Lower lobe of right lung (tissue), 2 donors: Measurements from ENCODE around the gene STOX2. TPM values are rescaled to one million over a fixed set of nuclear protein-coding genes. Genes with fewer than 3 reads are reported as not detected.

ENCODE experiments used
- ATAC-seq, 2 donors: fragments of 200-7000 bp; cut with Tn5 transposase; one replicate each; pipeline ENCODE4 v1.9.1; 2020 to 2022; ENCODE audit warnings: mild to moderate bottlenecking in 2 of 2, moderate library complexity in 2 of 2
- DNase-seq: peaks from one replicate; pipeline ENCODE4 v3.0.0-alpha.2; 2020
- H3K27ac ChIP-seq: fragments of 200-600 bp; one replicate; pipeline ENCODE4 v1.8.0; 2022
- H3K27me3 ChIP-seq: fragments of 200-600 bp; one replicate; pipeline ENCODE4 v1.8.0; 2022; ENCODE audit warnings: low read depth
- H3K36me3 ChIP-seq: fragments of 200-600 bp; one replicate; pipeline ENCODE4 v1.8.0; 2022; ENCODE audit warnings: mild to moderate bottlenecking
- H3K4me1 ChIP-seq: fragments of 200-600 bp; one replicate; pipeline ENCODE4 v1.8.0; 2022
- H3K4me3 ChIP-seq: fragments of 200-600 bp; one replicate; pipeline ENCODE4 v1.8.0; 2022; ENCODE audit warnings: mild to moderate bottlenecking
- H3K9me3 ChIP-seq: fragments of 200-600 bp; one replicate; pipeline ENCODE4 v1.8.0; 2022
- CTCF ChIP-seq: fragments of 200-600 bp; IDR thresholded peaks from one replicate; pipeline ENCODE4 v1.8.0; 2022; ENCODE audit warnings: antibody characterized with exemption, mild to moderate bottlenecking
- intact Hi-C: fragments of 100-400 bp; cut with DNase I; formaldehyde crosslinking; loops from one replicate; pipeline ENCODE4 v1.11.0; 2022
- total RNA-seq: library from RNA; stranded (reverse); fragmentation: NEBNext Ultra II Directional; extraction: Animal tissue kit (Norgen Biotek cat#: 25700); gene quantifications from one replicate; pipeline ENCODE4 v1.2.1, GENCODE V29; 2021
- donor health status: DM: no; HTN: yes; CAD: no; lungs with severe emphysema.

The STOX2 gene
- total RNA-seq, 1 donor from 2014 or later: 12.8 TPM

DNA sequence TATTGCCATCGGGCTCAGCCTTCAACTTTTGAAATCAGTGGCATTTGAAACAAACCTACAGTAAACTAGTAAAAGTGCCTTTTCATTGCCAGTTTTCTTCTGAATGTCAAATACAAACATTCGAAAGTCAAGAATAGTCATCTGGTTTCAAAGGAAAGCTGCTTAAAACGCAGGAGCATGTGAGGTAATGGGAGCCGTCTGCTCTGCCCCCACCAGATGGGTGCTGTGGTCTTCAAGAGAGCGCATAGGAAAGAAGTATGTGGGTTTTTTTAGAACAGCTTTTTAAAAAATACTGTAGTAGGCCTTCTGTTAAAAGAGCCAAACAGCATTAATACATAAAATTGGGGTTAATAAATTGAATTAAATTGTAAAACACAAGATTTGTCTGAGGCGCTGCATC, 88.6 kb downstream of the STOX2 start:
- intact Hi-C loops: no loop called here
- DNase-seq (no peak), ATAC-seq (no peak)
- H3K4me1 ChIP-seq: peaks cover 3% of the 10 kb centered on the region
- no peaks in the 10 kb centered on the region for H3K9me3 ChIP-seq
- H3K4me3 ChIP-seq: no peak overlapping the region
- H3K27me3 ChIP-seq: no peaks in the 10 kb centered on the region
- TF ChIP-seq CTCF: no peak
- H3K36me3 ChIP-seq: no peaks in the 10 kb centered on the region
- no peak overlapping the region for H3K27ac ChIP-seq

- ATAC-seq (no peak), DNase-seq (no peak)
- Histone ChIP-seq H3K27me3 (no peaks in the 10 kb centered on the region), H3K36me3 (no peaks in the 10 kb centered on the region), H3K4me1 (no peaks in the 10 kb centered on the region), H3K9me3 (no peaks in the 10 kb centered on the region), H3K27ac (no peak overlapping the region), H3K4me3 (no peak overlapping the region)
- TF ChIP-seq CTCF: no peak
- intact Hi-C loops: no loop called here
Measured at GRCh38 chr4:183995570-183995969, 90.5 kb downstream of the STOX2 start.

DNA sequence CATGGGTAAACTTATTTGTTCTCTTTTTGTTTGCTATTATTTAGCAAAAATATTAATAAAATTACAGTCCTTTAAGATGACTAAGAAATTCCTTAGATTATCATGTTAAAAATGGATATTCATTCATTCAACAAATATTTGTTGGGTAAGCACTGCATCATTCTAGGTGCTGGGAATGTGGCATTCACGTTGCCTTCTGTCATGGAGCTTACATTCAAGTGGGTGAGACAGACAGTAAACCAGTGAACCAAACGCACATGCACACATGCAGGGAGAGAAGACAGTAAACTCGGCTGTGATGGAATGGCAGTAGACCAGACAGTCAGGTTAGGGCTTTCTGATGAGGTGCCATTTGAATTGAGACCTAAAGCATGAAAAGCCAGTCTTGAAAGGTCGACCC, 91.8 kb downstream of the STOX2 start:
- intact Hi-C loops: no loop called here
- no peak for ATAC-seq
- TF ChIP-seq CTCF: no peak

DNA sequence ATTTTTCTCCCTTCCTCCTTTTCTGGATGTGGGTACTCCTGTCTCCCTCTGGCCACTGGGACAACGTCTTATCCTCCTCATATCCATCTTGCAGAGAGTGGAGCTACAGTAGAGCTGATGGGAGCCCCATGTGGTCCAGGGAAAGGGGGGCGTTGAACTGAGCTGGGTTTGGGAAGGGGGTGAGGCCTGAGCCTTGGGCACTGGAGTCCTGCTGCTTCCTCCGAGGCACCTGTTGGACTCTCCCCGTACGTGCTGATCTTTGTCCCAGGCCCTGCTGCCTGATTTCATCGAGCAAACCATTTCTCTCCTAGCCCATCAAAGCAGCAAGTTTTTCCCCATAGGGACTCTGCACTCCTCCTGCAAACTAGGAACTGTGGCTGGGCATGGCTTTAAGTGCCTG, 94.3 kb downstream of the STOX2 start:
- no peaks in the 10 kb centered on the region for H3K4me1 ChIP-seq
- DNase-seq: no peak
- intact Hi-C loops: no loop called here
- no peaks in the 10 kb centered on the region for H3K27me3 ChIP-seq
- no peak overlapping the region for H3K4me3 ChIP-seq
- ATAC-seq: no peak
- H3K36me3 ChIP-seq: no peaks in the 10 kb centered on the region
- H3K27ac ChIP-seq: no peak overlapping the region
- H3K9me3 ChIP-seq: no peaks in the 10 kb centered on the region
- no peak for TF ChIP-seq CTCF

More for the DNA sequence above, 91.8 kb downstream of the STOX2 start:
- Histone ChIP-seq H3K4me3 (no peak overlapping the region), H3K27ac (no peak overlapping the region), H3K36me3 (no peaks in the 10 kb centered on the region), H3K9me3 (no peaks in the 10 kb centered on the region), H3K4me1 (no peaks in the 10 kb centered on the region), H3K27me3 (no peaks in the 10 kb centered on the region)
- DNase-seq: no peak

GRCh38 chr4:184000457-184001396, 95.6 kb downstream of the STOX2 start:
- intact Hi-C loops: no loop called here
- no peak for ATAC-seq
- TF ChIP-seq CTCF: no peak

More at GRCh38 chr4:184000457-184001396, 95.6 kb downstream of the STOX2 start:
- H3K4me3 ChIP-seq: no peak overlapping the region
- no peaks in the 10 kb centered on the region for H3K9me3 ChIP-seq
- H3K36me3 ChIP-seq: no peaks in the 10 kb centered on the region
- no peak overlapping the region for H3K27ac ChIP-seq
- no peak for DNase-seq
- H3K27me3 ChIP-seq: no peaks in the 10 kb centered on the region
- no peaks in the 10 kb centered on the region for H3K4me1 ChIP-seq
